Astrocyte (in vitro differentiated cells and primary cell): ENCODE data around the gene MT3. TPM values are rescaled to one million over a fixed set of nuclear protein-coding genes. Genes with fewer than 3 reads are reported as not detected.
A peak's percentile ranks its signal among the peaks of the same experiment; 100 is the strongest.

Experiments
- DNase-seq: peaks from one replicate; pipeline ENCODE4 v3.0.0-alpha.2; 2010; ENCODE audit warnings: low read depth
- FAIRE-seq: peaks from 2 replicates; lab custom pipeline; 2011; peaks lifted over from hg19 to GRCh38; lab: Jason Lieb, UNC
- H2AFZ ChIP-seq: 2 replicates; pipeline ENCODE4 v1.6.0; 2012; ENCODE audit warnings: low read depth, low read length, inconsistent platforms
- H3K27ac ChIP-seq: 2 replicates; pipeline ENCODE4 v1.5.1; 2011; ENCODE audit warnings: low read depth, low read length, inconsistent platforms
- H3K27me3 ChIP-seq: 2 replicates; pipeline ENCODE4 v1.6.0; 2011; ENCODE audit warnings: low read length, inconsistent platforms; ENCODE audit not compliant: insufficient read depth
- H3K36me3 ChIP-seq: 2 replicates; pipeline ENCODE4 v1.5.1; 2011; ENCODE audit warnings: low read length, inconsistent platforms; ENCODE audit not compliant: insufficient read depth
- H3K4me1 ChIP-seq: 2 replicates; pipeline ENCODE4 v1.5.1; 2011; ENCODE audit warnings: low read length, inconsistent platforms; ENCODE audit not compliant: insufficient read depth
- H3K4me2 ChIP-seq: 2 replicates; pipeline ENCODE4 v1.6.0; 2012; ENCODE audit warnings: low read length, inconsistent platforms
- H3K4me3 ChIP-seq: 2 replicates; pipeline ENCODE4 v1.5.1; 2011; ENCODE audit warnings: low read depth, mild to moderate bottlenecking, low read length, inconsistent platforms; ENCODE audit not compliant: insufficient read depth
- H3K79me2 ChIP-seq: 2 replicates; pipeline ENCODE4 v1.6.0; 2012; ENCODE audit warnings: mild to moderate bottlenecking, low read length, inconsistent platforms; ENCODE audit not compliant: insufficient read depth
- H3K9ac ChIP-seq: 2 replicates; pipeline ENCODE4 v1.6.0; 2012; ENCODE audit warnings: mild to moderate bottlenecking, low read length, inconsistent platforms
- H3K9me3 ChIP-seq: 2 replicates; pipeline ENCODE4 v1.5.1; 2012; ENCODE audit warnings: low read depth, mild to moderate bottlenecking, low read length, inconsistent platforms; ENCODE audit not compliant: insufficient read depth
- H4K20me1 ChIP-seq: 2 replicates; pipeline ENCODE4 v1.6.0; 2012; ENCODE audit warnings: low read length, inconsistent platforms; ENCODE audit not compliant: insufficient read depth
- H3K27ac Mint-ChIP-seq: one replicate; pipeline ENCODE4 v1.8.0; 2021; ENCODE audit warnings: mild to moderate bottlenecking, mixed read lengths; ENCODE audit not compliant: unreplicated experiment
- H3K27me3 Mint-ChIP-seq: one replicate; pipeline ENCODE4 v1.8.0; 2021; ENCODE audit warnings: low read depth, mixed read lengths; ENCODE audit not compliant: unreplicated experiment
- H3K36me3 Mint-ChIP-seq: one replicate; pipeline ENCODE4 v1.8.0; 2021; ENCODE audit warnings: low read depth, mixed read lengths; ENCODE audit not compliant: unreplicated experiment
- H3K4me1 Mint-ChIP-seq: one replicate; pipeline ENCODE4 v1.8.0; 2021; ENCODE audit warnings: low read depth, mixed read lengths; ENCODE audit not compliant: unreplicated experiment
- H3K4me3 Mint-ChIP-seq: one replicate; pipeline ENCODE4 v1.8.0; 2021; ENCODE audit warnings: mild to moderate bottlenecking, moderate library complexity, mixed read lengths; ENCODE audit not compliant: unreplicated experiment
- H3K9me3 Mint-ChIP-seq: one replicate; pipeline ENCODE4 v1.8.0; 2021; ENCODE audit warnings: mild to moderate bottlenecking, mixed read lengths; ENCODE audit not compliant: unreplicated experiment
- CTCF ChIP-seq: IDR thresholded peaks from 2 replicates; pipeline ENCODE4 v1.5.1; 2011; ENCODE audit warnings: low read depth, mild to moderate bottlenecking, inconsistent platforms, low read length, moderate library complexity; ENCODE audit not compliant: insufficient read depth
- EZH2 ChIP-seq: IDR thresholded peaks from 2 replicates; pipeline ENCODE4 v1.6.1; 2012; ENCODE audit warnings: mild to moderate bottlenecking, low read length, inconsistent platforms; ENCODE audit not compliant: insufficient read depth
- total RNA-seq: library from RNA; stranded (reverse); gene quantifications from 2 replicates; pipeline ENCODE4 v1.2.1, GENCODE V29; 2021

The MT3 gene
- total RNA-seq, 1 donor from 2014 or later = not detected

- H3K36me3 Mint-ChIP-seq = no peaks in the 10 kb centered on the region
- TF ChIP-seq EZH2 (no peak), CTCF (no peak)
- H3K27ac Mint-ChIP-seq = peak within 1 kb of the TSS; percentile 95
- H3K4me1 ChIP-seq = peaks cover 55% of the 10 kb centered on the region
- peaks cover 5% of the 10 kb centered on the region for H4K20me1 ChIP-seq
- H3K4me3 ChIP-seq = peak within 1 kb of the TSS; percentile 97
- H3K4me1 Mint-ChIP-seq = peaks cover 33% of the 10 kb centered on the region
- peak within 1 kb of the TSS; percentile 42 for H2AFZ ChIP-seq
- peak within 1 kb of the TSS; percentile 88 for H3K4me2 ChIP-seq
- no peaks in the 10 kb centered on the region for H3K36me3 ChIP-seq
- H3K9ac ChIP-seq = peak within 1 kb of the TSS; percentile 92
- peaks cover 7% of the 10 kb centered on the region for H3K27me3 Mint-ChIP-seq
- peaks cover 19% of the 10 kb centered on the region for H3K79me2 ChIP-seq
- peaks cover 3% of the 10 kb centered on the region for H3K9me3 Mint-ChIP-seq
- H3K27me3 ChIP-seq = no peaks in the 10 kb centered on the region
- DNase-seq (peak; percentile 95), FAIRE-seq (no peak)
- peak within 1 kb of the TSS; percentile 98 for H3K27ac ChIP-seq
- no peaks in the 10 kb centered on the region for H3K9me3 ChIP-seq
- peak within 1 kb of the TSS; percentile 90 for H3K4me3 Mint-ChIP-seq
These were observed 18.9 kb downstream of the MT3 start, which contains the start of gene MT2A for GRCh38 chr16:56608043-56608875. Gene MT2A (plus strand): TSS chr16:56608584. CDS start chr16:56608656, 72 bp downstream.

- H3K36me3 ChIP-seq = no peaks in the 10 kb centered on the region
- H3K27me3 ChIP-seq = no peaks in the 10 kb centered on the region
- Mint-ChIP-seq H3K4me1 (peaks cover 33% of the 10 kb centered on the region), H3K9me3 (peaks cover 3% of the 10 kb centered on the region), H3K4me3 (peak overlapping the region; percentile 90), H3K27ac (peak overlapping the region; percentile 95), H3K27me3 (peaks cover 2% of the 10 kb centered on the region), H3K36me3 (no peaks in the 10 kb centered on the region)
- H3K4me2 ChIP-seq = peak overlapping the region; percentile 88
- peak overlapping the region; percentile 92 for H3K9ac ChIP-seq
- peaks cover 20% of the 10 kb centered on the region for H3K79me2 ChIP-seq
- no peak for FAIRE-seq
- peak overlapping the region; percentile 97 for H3K4me3 ChIP-seq
- H2AFZ ChIP-seq = no peak overlapping the region
- H3K9me3 ChIP-seq = no peaks in the 10 kb centered on the region
- peak overlapping the region; percentile 98 for H3K27ac ChIP-seq
- TF ChIP-seq EZH2 (no peak), CTCF (no peak)
- peaks cover 62% of the 10 kb centered on the region for H3K4me1 ChIP-seq
- H4K20me1 ChIP-seq = peaks cover 5% of the 10 kb centered on the region
- DNase-seq = no peak
These were observed 19.6 kb downstream of the MT3 start for GRCh38 chr16:56608876-56609462.
